Osteoblast (primary cell): Measurements from ENCODE around the gene KRT24. TPM values are rescaled to one million over a fixed set of nuclear protein-coding genes. Genes with fewer than 3 reads are reported as not detected.

ENCODE experiments used
- DNase-seq: peaks from one replicate; pipeline ENCODE4 v3.0.0; 2011; ENCODE audit warnings: low spot score, mixed read lengths; ENCODE audit not compliant: insufficient read length; ENCODE audit errors: missing footprints
- H2AFZ ChIP-seq: 2 replicates; pipeline ENCODE4 v1.6.0; 2011; ENCODE audit warnings: mild to moderate bottlenecking, low read length
- H3K27ac ChIP-seq: 2 replicates; pipeline ENCODE4 v1.5.1; 2011; ENCODE audit warnings: mild to moderate bottlenecking, low read depth, low read length, moderate library complexity
- H3K27me3 ChIP-seq: 2 replicates; pipeline ENCODE4 v1.6.0; 2012; ENCODE audit warnings: mild to moderate bottlenecking, control low read depth, inconsistent platforms, low read length, moderate library complexity; ENCODE audit not compliant: insufficient read depth
- H3K36me3 ChIP-seq: 2 replicates; pipeline ENCODE4 v1.5.1; 2011; ENCODE audit warnings: mild to moderate bottlenecking, low read length, control low read depth, moderate library complexity; ENCODE audit not compliant: insufficient read depth
- H3K4me1 ChIP-seq: 2 replicates; pipeline ENCODE4 v1.5.1; 2011; ENCODE audit warnings: mild to moderate bottlenecking, low read length, control low read depth, moderate library complexity; ENCODE audit not compliant: insufficient read depth
- H3K4me2 ChIP-seq: 2 replicates; pipeline ENCODE4 v1.6.0; 2011; ENCODE audit warnings: mild to moderate bottlenecking, low read length; ENCODE audit not compliant: insufficient read depth
- H3K4me3 ChIP-seq: fragments of 200-600 bp; sonication (generic); 3 replicates; pipeline ENCODE4 v1.5.1; 2012; ENCODE audit warnings: mild to moderate bottlenecking, low read length, inconsistent platforms; ENCODE audit not compliant: insufficient read depth
- H3K79me2 ChIP-seq: 2 replicates; pipeline ENCODE4 v1.6.0; 2012; ENCODE audit warnings: mild to moderate bottlenecking, low read length, control low read depth, inconsistent platforms; ENCODE audit not compliant: insufficient read depth
- H3K9me3 ChIP-seq: 2 replicates; pipeline ENCODE4 v1.5.1; 2011; ENCODE audit warnings: low read depth, low read length, control low read depth
- H4K20me1 ChIP-seq: 2 replicates; pipeline ENCODE4 v1.6.0; 2012; ENCODE audit warnings: mild to moderate bottlenecking, low read length, control low read depth; ENCODE audit not compliant: insufficient read depth
- total RNA-seq: library from RNA; depleted of rRNA; stranded (reverse); fragments of >200 nt; gene quantifications from 2 replicates; pipeline ENCODE4 v1.2.3, GENCODE V29; 2012
- TF ChIP-seq, protein P1 (sequence below): IDR thresholded peaks from 2 replicates; pipeline ENCODE4 v1.5.1; 2011; ENCODE audit warnings: mild to moderate bottlenecking, low read depth, low read length, moderate library complexity; ENCODE audit errors: extremely low read depth

The KRT24 gene
- total RNA-seq, 1 donor: not detected

DNA sequence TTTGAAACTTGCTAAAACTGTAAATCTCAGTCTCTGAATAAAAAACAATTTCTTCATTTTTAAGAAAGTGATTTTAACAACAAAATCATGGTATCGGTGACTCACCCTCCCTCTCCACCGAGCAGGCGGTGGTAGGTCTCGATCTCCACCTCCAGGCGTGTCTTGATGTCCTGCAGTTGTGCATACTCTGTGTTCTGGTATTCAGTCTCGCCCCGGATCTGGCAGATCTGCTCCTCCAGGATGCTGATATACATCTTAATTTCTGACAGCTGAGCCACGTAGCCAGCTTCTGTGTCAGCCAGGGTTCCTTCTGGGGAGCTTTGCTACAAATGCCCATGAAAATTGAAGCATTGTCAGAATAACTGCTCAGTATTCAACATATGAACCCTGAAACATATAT lies 15.4 kb upstream of the KRT24 start:
- H3K79me2 ChIP-seq: no peaks in the 10 kb centered on the region
- DNase-seq: no peak
- no peak overlapping the region for H3K27ac ChIP-seq
- H3K27me3 ChIP-seq: peaks cover 18% of the 10 kb centered on the region
- H3K4me1 ChIP-seq: no peaks in the 10 kb centered on the region
- H3K36me3 ChIP-seq: no peaks in the 10 kb centered on the region
- no peaks in the 10 kb centered on the region for H4K20me1 ChIP-seq
- no peak overlapping the region for H3K4me2 ChIP-seq
- no peak overlapping the region for H3K4me3 ChIP-seq
- H3K9me3 ChIP-seq: no peaks in the 10 kb centered on the region
- H2AFZ ChIP-seq: no peak overlapping the region
- TF ChIP-seq, protein P1, sequence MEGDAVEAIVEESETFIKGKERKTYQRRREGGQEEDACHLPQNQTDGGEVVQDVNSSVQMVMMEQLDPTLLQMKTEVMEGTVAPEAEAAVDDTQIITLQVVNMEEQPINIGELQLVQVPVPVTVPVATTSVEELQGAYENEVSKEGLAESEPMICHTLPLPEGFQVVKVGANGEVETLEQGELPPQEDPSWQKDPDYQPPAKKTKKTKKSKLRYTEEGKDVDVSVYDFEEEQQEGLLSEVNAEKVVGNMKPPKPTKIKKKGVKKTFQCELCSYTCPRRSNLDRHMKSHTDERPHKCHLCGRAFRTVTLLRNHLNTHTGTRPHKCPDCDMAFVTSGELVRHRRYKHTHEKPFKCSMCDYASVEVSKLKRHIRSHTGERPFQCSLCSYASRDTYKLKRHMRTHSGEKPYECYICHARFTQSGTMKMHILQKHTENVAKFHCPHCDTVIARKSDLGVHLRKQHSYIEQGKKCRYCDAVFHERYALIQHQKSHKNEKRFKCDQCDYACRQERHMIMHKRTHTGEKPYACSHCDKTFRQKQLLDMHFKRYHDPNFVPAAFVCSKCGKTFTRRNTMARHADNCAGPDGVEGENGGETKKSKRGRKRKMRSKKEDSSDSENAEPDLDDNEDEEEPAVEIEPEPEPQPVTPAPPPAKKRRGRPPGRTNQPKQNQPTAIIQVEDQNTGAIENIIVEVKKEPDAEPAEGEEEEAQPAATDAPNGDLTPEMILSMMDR: no peak

DNA sequence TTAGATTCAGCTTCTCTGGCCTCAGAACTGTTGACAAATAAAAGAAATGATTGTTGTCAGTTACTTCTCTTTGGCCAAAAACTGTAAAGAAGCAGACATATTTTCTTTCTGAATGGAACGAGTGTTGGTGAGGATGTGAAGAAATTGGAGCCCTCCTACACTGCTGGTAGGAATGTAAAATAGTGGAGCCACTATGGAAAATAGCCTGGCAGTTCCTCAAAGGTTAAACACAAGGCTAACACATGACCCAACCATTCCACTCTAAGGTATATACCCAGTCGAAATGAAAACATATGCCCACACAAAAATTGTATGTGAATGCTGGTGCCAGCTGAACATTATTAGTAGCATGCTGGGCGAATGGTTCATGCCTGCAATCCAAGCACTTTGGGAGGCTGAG lies 14.2 kb upstream of the KRT24 start:
- Histone ChIP-seq H3K79me2 (no peaks in the 10 kb centered on the region), H3K27me3 (peaks cover 18% of the 10 kb centered on the region), H3K4me3 (no peak overlapping the region), H3K9me3 (no peaks in the 10 kb centered on the region), H3K36me3 (no peaks in the 10 kb centered on the region), H3K4me2 (no peak overlapping the region), H3K4me1 (no peaks in the 10 kb centered on the region), H3K27ac (no peak overlapping the region), H2AFZ (no peak overlapping the region), H4K20me1 (no peaks in the 10 kb centered on the region)
- no peak for DNase-seq
- TF ChIP-seq, protein P1: no peak

DNA sequence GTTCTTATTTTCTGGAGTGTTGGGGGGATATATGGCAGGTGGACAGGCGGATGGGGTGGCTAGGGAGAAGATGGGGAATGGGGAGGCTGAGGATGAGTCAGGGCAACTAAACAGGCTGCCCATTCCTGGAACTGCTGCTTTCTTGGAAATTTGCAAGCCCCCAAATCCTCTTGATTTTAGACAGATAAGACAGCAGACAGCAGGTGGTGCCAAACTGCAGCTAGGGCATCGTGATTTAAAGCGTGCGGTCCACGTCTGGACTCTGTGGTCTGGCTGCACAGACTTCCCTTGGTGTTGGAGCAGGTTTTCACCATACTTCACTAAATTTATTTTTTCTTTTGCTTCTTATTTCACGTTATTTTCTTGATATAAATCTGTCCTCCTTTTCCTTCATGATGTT lies 10.9 kb upstream of the KRT24 start:
- Histone ChIP-seq H3K4me2 (no peak overlapping the region), H3K4me1 (no peaks in the 10 kb centered on the region), H3K27ac (no peak overlapping the region), H2AFZ (no peak overlapping the region), H3K36me3 (no peaks in the 10 kb centered on the region), H3K4me3 (no peak overlapping the region), H3K79me2 (no peaks in the 10 kb centered on the region), H3K9me3 (no peaks in the 10 kb centered on the region), H3K27me3 (peaks cover 26% of the 10 kb centered on the region), H4K20me1 (no peaks in the 10 kb centered on the region)
- no peak for DNase-seq
- TF ChIP-seq, protein P1: peak; percentile 37

DNA sequence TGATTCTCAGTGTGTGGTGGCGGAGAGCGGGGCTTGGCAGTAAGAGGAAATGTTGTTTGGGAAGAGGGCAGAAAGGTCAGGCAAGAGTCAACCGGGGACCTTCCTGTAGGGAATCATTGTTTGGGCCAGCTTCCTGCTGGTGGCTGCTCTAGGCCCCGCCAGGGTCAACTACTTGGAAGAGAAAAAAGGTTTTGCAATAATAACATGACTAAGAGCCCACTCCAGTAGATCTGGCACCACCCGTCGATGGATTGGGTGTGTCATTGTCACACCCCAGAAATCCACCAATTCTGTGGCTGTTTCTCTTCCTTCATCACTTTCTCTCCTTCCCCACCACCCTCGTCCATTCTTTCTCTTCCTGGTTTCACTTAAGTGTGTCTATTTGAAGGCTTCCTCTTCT lies 4.2 kb upstream of the KRT24 start:
- Histone ChIP-seq H3K4me2 (no peak overlapping the region), H3K27ac (no peak overlapping the region), H4K20me1 (no peaks in the 10 kb centered on the region), H3K4me3 (no peak overlapping the region), H3K9me3 (no peaks in the 10 kb centered on the region), H3K27me3 (peaks cover 32% of the 10 kb centered on the region), H3K4me1 (no peaks in the 10 kb centered on the region), H3K79me2 (no peaks in the 10 kb centered on the region), H2AFZ (no peak overlapping the region), H3K36me3 (no peaks in the 10 kb centered on the region)
- DNase-seq: no peak
- TF ChIP-seq, protein P1: no peak
